ENCODE data around the gene PPARD.

PPARD gene

GRCh38 chr6:35441205-35441604 is 98.8 kb downstream of the PPARD start:
- Histone ChIP-seq H3K4me3 (ENCODE audit: low read length, poor library complexity, severe bottlenecking) (no peak overlapping the region), H3K36me3 (ENCODE audit: insufficient read depth, low read length) (no peaks in the 10 kb centered on the region), H3K4me1 (ENCODE audit: insufficient read depth, low read length, poor library complexity, severe bottlenecking) (no peaks in the 10 kb centered on the region), H3F3A (ENCODE audit: low read depth) (no peaks in the 10 kb centered on the region), H3K9me3 (ENCODE audit: insufficient read depth, low read depth, low read length) (no peaks in the 10 kb centered on the region), H3K27me3 (ENCODE audit: insufficient read depth, low read length, poor library complexity, severe bottlenecking) (no peaks in the 10 kb centered on the region), H3K9ac (ENCODE audit: low read depth, low read length, poor library complexity, severe bottlenecking) (no peak overlapping the region), H3K4me2 (ENCODE audit: low read depth, low read length, poor library complexity, severe bottlenecking) (no peak overlapping the region), H3K79me2 (ENCODE audit: insufficient read depth, low read length) (no peaks in the 10 kb centered on the region), H3K9me2 (replicated peaks; ENCODE audit: low read depth, low read length) (no peaks in the 10 kb centered on the region), H2AFZ (ENCODE audit: low read length) (no peak overlapping the region), H4K20me1 (ENCODE audit: insufficient read depth, low read length, poor library complexity, severe bottlenecking) (no peaks in the 10 kb centered on the region)
- TF ChIP-seq EZH2phosphoT487 (IDR thresholded peaks at IDR 0.05; ENCODE audit: borderline replicate concordance) (no peak), CTCF (conservative IDR thresholded peaks at IDR 0.05; ENCODE audit: low read length) (no peak)

GRCh38 chr6:35441642-35442041 is 99.3 kb downstream of the PPARD start:
- no peaks in the 10 kb centered on the region for H3K27me3 ChIP-seq (ENCODE audit: insufficient read depth, low read length, poor library complexity, severe bottlenecking)
- no peak overlapping the region for H3K4me3 ChIP-seq (ENCODE audit: low read length, poor library complexity, severe bottlenecking)
- no peaks in the 10 kb centered on the region for H3K9me3 ChIP-seq (ENCODE audit: insufficient read depth, low read depth, low read length)
- TF ChIP-seq EZH2phosphoT487 (IDR thresholded peaks at IDR 0.05; ENCODE audit: borderline replicate concordance) = no peak
- no peak for TF ChIP-seq CTCF (conservative IDR thresholded peaks at IDR 0.05; ENCODE audit: low read length)
- H3F3A ChIP-seq (ENCODE audit: low read depth) = no peaks in the 10 kb centered on the region
- no peak overlapping the region for H2AFZ ChIP-seq (ENCODE audit: low read length)
- H3K4me2 ChIP-seq (ENCODE audit: low read depth, low read length, poor library complexity, severe bottlenecking) = no peak overlapping the region
- H3K36me3 ChIP-seq (ENCODE audit: insufficient read depth, low read length) = no peaks in the 10 kb centered on the region
- H3K79me2 ChIP-seq (ENCODE audit: insufficient read depth, low read length) = no peaks in the 10 kb centered on the region
- no peaks in the 10 kb centered on the region for H4K20me1 ChIP-seq (ENCODE audit: insufficient read depth, low read length, poor library complexity, severe bottlenecking)
- H3K4me1 ChIP-seq (ENCODE audit: insufficient read depth, low read length, poor library complexity, severe bottlenecking) = no peaks in the 10 kb centered on the region
- H3K9ac ChIP-seq (ENCODE audit: low read depth, low read length, poor library complexity, severe bottlenecking) = no peak overlapping the region
- no peaks in the 10 kb centered on the region for H3K9me2 ChIP-seq (replicated peaks; ENCODE audit: low read depth, low read length)

GRCh38 chr6:35442693-35443092 is 100.3 kb downstream of the PPARD start:
- TF ChIP-seq EZH2phosphoT487 (IDR thresholded peaks at IDR 0.05; ENCODE audit: borderline replicate concordance) (no peak), CTCF (conservative IDR thresholded peaks at IDR 0.05; ENCODE audit: low read length) (no peak)
- H3K4me2 ChIP-seq (ENCODE audit: low read depth, low read length, poor library complexity, severe bottlenecking) = no peak overlapping the region
- H3K4me3 ChIP-seq (ENCODE audit: low read length, poor library complexity, severe bottlenecking) = no peak overlapping the region
- no peaks in the 10 kb centered on the region for H3K79me2 ChIP-seq (ENCODE audit: insufficient read depth, low read length)
- no peak overlapping the region for H3K9ac ChIP-seq (ENCODE audit: low read depth, low read length, poor library complexity, severe bottlenecking)
- H4K20me1 ChIP-seq (ENCODE audit: insufficient read depth, low read length, poor library complexity, severe bottlenecking) = no peaks in the 10 kb centered on the region
- no peaks in the 10 kb centered on the region for H3K36me3 ChIP-seq (ENCODE audit: insufficient read depth, low read length)
- H3K9me3 ChIP-seq (ENCODE audit: insufficient read depth, low read depth, low read length) = no peaks in the 10 kb centered on the region
- no peaks in the 10 kb centered on the region for H3F3A ChIP-seq (ENCODE audit: low read depth)
- H3K9me2 ChIP-seq (replicated peaks; ENCODE audit: low read depth, low read length) = no peaks in the 10 kb centered on the region
- H3K4me1 ChIP-seq (ENCODE audit: insufficient read depth, low read length, poor library complexity, severe bottlenecking) = no peaks in the 10 kb centered on the region
- H3K27me3 ChIP-seq (ENCODE audit: insufficient read depth, low read length, poor library complexity, severe bottlenecking) = no peaks in the 10 kb centered on the region
- H2AFZ ChIP-seq (ENCODE audit: low read length) = no peak overlapping the region
